Epithelial cell of proximal tubule (primary cell): Measurements from ENCODE around the gene RNF112. TPM values are rescaled to one million over a fixed set of nuclear protein-coding genes. Genes with fewer than 3 reads are reported as not detected.

Source experiments
- DNase-seq: peaks from one replicate; pipeline ENCODE4 v3.0.0-alpha.2; 2011; ENCODE audit warnings: low read depth
- H3K4me3 ChIP-seq: 2 replicates; pipeline ENCODE4 v1.5.1; 2011; ENCODE audit warnings: low read depth, mild to moderate bottlenecking, low read length
- CTCF ChIP-seq: conservative IDR thresholded peaks from 2 replicates; pipeline ENCODE4 v1.5.1; 2012; ENCODE audit warnings: low read depth, mild to moderate bottlenecking, low read length
- total RNA-seq: library from RNA; depleted of rRNA; stranded (reverse); fragments of >200 nt; gene quantifications from 2 replicates; pipeline ENCODE4 v1.2.3, GENCODE V29; 2015

The RNF112 gene
- total RNA-seq, 1 donor from 2014 or later = 0.06 TPM

DNA sequence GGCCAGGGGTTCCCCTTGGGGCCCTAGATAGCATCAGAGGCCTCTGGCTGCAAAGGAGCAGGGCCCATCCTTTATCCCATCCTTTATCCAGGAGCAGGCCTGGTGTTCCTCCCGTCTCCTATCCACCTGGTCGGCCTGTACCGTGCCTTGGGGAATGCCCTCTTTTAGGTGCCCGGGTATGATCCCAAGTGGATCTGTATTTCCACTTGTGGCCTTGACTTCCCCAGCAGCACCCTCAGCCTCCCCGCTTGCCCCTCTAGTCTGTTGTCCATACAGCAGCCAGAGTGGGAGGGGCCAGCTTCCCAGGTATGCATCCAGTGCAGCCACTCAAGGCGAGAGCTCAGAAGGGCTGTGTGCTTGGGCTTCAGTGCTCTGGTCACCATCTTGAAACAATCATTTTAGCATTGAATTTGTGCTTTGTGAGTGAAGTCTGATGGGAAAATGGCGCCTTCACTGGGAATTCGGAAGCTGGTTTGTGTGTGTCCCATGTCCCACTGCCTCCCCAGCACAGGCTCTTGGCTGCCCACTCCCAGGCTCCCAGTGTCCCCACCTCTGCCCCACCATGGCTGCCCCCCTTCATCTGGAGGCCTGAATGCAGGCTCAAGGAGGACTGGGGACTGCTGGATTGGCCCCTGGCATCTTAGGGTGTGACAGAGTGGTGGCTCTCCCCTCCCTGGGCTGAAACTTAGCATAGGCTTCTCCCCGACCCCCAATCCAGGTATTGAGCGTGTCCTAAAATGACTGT, 3.3 kb upstream of the RNF112 start:
- no peak for TF ChIP-seq CTCF
- H3K4me3 ChIP-seq = no peak overlapping the region
- no peak for DNase-seq

GRCh38 chr17:19408346-19408710, 2.7 kb upstream of the RNF112 start:
- TF ChIP-seq CTCF = no peak
- H3K4me3 ChIP-seq = no peak overlapping the region
- no peak for DNase-seq

DNA sequence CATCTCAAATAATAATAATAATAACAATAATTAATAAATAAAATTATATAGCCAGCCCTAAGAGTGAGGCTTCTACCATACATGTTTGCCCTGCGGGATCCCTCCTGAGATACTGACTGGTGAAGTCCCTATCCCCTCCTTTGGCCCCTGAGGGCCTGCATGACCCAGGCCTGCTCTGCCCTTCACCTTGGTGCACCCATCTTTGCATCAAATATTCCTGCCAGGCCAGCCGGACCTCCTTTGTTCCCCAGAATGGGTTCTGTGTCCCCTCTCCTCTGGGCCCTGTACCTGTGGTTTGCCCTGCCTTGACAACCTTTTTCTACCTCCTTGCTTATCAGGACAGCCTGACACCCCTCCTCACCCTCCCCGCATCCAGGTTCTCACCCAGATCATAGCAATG, 2.0 kb upstream of the RNF112 start:
- DNase-seq = no peak
- TF ChIP-seq CTCF = no peak
- H3K4me3 ChIP-seq = no peak overlapping the region

- no peak for TF ChIP-seq CTCF
- H3K4me3 ChIP-seq = no peak overlapping the region
- DNase-seq = no peak
Measured at GRCh38 chr17:19409509-19409908, 1.5 kb upstream of the RNF112 start.

- DNase-seq = no peak
- H3K4me3 ChIP-seq = no peak overlapping the region
- no peak for TF ChIP-seq CTCF
Measured at GRCh38 chr17:19410091-19410490, 941 bp upstream of the RNF112 start.

- TF ChIP-seq CTCF = no peak
- no peak overlapping the region for H3K4me3 ChIP-seq
- no peak for DNase-seq
Measured at GRCh38 chr17:19411631-19412030, 599 bp downstream of the RNF112 start.

GRCh38 chr17:19412510-19412909, 1.5 kb downstream of the RNF112 start:
- no peak overlapping the region for H3K4me3 ChIP-seq
- DNase-seq = no peak
- TF ChIP-seq CTCF = no peak
